Progenitor cell of endocrine pancreas (in vitro differentiated cells): ENCODE results near the gene E2F8. TPM values are rescaled to one million over a fixed set of nuclear protein-coding genes. Genes with fewer than 3 reads are reported as not detected.
A peak's percentile ranks its signal among the peaks of the same experiment; 100 is the strongest.
"Not testable (repeated sequence)": the region's sequence is repeated elsewhere in the genome, so short reads cannot be mapped to it uniquely, and the experiment has no call there.

Source experiments
- DNase-seq: peaks from one replicate; pipeline ENCODE4 v3.0.0; 2021; ENCODE audit warnings: low spot score; ENCODE audit not compliant: unreplicated experiment
- H3K27ac Mint-ChIP-seq: 2 replicates; pipeline ENCODE4 v1.8.0; 2021; ENCODE audit warnings: mild to moderate bottlenecking, moderate library complexity, mixed read lengths
- H3K27me3 Mint-ChIP-seq: 2 replicates; pipeline ENCODE4 v1.8.0; 2021; ENCODE audit warnings: mixed read lengths
- H3K36me3 Mint-ChIP-seq: 2 replicates; pipeline ENCODE4 v1.8.0; 2022; ENCODE audit warnings: mixed read lengths; ENCODE audit not compliant: insufficient read depth
- H3K4me1 Mint-ChIP-seq: 2 replicates; pipeline ENCODE4 v1.8.0; 2021; ENCODE audit warnings: low read depth, mixed read lengths
- H3K4me3 Mint-ChIP-seq: 2 replicates; pipeline ENCODE4 v1.8.0; 2021; ENCODE audit warnings: low read depth, mild to moderate bottlenecking, moderate library complexity, mixed read lengths
- H3K9me3 Mint-ChIP-seq: 2 replicates; pipeline ENCODE4 v1.8.0; 2021; ENCODE audit warnings: low read depth, mixed read lengths
- total RNA-seq: library from RNA; stranded (reverse); gene quantifications from 2 replicates; pipeline ENCODE4 v1.2.1, GENCODE V29; 2021
- TF ChIP-seq, protein P1 (sequence below): fragments of 200-600 bp; sonication (generic); IDR thresholded peaks from one replicate; pipeline ENCODE4 v1.5.0; 2021; ENCODE audit warnings: antibody characterized with exemption, mild to moderate bottlenecking; ENCODE audit not compliant: unreplicated experiment

E2F8 gene
- total RNA-seq, 1 donor from 2014 or later, result 9.2 TPM

- Mint-ChIP-seq H3K36me3 (no peaks in the 10 kb centered on the region), H3K4me1 (peaks cover 8% of the 10 kb centered on the region), H3K4me3 (no peak overlapping the region), H3K9me3 (peaks cover 5% of the 10 kb centered on the region), H3K27me3 (no peaks in the 10 kb centered on the region), H3K27ac (no peak overlapping the region)
- TF ChIP-seq, protein P1, sequence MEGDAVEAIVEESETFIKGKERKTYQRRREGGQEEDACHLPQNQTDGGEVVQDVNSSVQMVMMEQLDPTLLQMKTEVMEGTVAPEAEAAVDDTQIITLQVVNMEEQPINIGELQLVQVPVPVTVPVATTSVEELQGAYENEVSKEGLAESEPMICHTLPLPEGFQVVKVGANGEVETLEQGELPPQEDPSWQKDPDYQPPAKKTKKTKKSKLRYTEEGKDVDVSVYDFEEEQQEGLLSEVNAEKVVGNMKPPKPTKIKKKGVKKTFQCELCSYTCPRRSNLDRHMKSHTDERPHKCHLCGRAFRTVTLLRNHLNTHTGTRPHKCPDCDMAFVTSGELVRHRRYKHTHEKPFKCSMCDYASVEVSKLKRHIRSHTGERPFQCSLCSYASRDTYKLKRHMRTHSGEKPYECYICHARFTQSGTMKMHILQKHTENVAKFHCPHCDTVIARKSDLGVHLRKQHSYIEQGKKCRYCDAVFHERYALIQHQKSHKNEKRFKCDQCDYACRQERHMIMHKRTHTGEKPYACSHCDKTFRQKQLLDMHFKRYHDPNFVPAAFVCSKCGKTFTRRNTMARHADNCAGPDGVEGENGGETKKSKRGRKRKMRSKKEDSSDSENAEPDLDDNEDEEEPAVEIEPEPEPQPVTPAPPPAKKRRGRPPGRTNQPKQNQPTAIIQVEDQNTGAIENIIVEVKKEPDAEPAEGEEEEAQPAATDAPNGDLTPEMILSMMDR, result peak; percentile 93
- peak; percentile 56 for DNase-seq
These were observed 19.0 kb upstream of the E2F8 start for GRCh38 chr11:19259487-19260345.

DNA sequence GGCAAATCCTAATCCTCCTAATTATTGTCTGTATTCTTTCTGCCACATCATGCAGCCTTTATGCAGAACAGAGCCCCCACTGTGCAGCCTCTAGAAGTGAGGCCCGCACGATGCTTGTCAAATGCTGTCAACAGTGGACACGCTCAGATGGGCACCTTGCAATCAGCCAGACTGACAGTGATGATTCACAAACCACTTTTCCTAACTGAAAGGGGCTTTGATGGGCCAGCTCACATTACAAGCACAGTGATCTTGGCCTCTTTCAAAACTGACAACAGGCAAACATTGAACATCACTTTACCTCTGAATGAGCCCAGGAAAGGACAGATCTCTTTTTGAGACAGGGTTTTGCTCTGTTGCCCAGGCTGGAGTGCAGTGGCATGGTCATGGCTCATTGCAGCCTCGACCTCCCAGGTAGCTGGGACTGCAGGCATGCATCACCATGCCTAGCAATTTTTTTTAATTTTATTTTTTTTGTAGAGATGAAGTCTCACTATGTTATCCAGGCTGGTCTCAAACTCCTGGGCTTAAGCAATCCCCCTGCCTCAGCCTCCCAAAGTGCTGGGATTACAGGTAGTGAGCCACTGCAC, 18.0 kb upstream of the E2F8 start:
- TF ChIP-seq, protein P1, result no peak
- Mint-ChIP-seq H3K4me1 (peaks cover 8% of the 10 kb centered on the region), H3K4me3 (no peak overlapping the region), H3K27ac (no peak overlapping the region), H3K27me3 (peaks cover 5% of the 10 kb centered on the region), H3K9me3 (peaks cover 12% of the 10 kb centered on the region), H3K36me3 (no peaks in the 10 kb centered on the region)
- no peak for DNase-seq

DNA sequence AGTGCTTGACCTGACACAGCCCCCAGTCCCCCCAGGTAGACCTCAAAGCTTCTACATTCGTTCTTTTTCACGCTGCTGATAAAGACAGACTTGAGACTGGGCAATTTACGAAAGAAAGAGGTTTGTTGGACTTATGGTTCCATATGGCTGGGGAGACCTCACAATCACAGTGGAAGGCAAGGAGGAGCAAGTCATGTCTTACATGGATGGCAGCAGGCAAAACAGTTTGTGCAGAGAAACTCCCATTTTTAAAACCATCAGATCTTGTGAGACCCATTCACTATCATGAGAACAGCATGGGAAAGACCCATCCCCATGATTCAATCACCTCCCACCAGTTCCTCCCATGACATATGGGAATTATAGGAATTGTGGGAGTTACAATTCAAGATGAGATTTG, 13.7 kb upstream of the E2F8 start:
- not testable (repeated sequence) for H3K4me1 Mint-ChIP-seq, H3K4me3 Mint-ChIP-seq, H3K36me3 Mint-ChIP-seq, DNase-seq, H3K27me3 Mint-ChIP-seq, H3K27ac Mint-ChIP-seq
- H3K9me3 Mint-ChIP-seq, result peaks cover 24% of the 10 kb centered on the region

GRCh38 chr11:19253817-19254216, 13.1 kb upstream of the E2F8 start:
- TF ChIP-seq, protein P1, result no peak
- Mint-ChIP-seq H3K27ac (no peak overlapping the region), H3K36me3 (peaks cover 1% of the 10 kb centered on the region), H3K27me3 (peaks cover 5% of the 10 kb centered on the region), H3K4me3 (no peak overlapping the region), H3K9me3 (peaks cover 31% of the 10 kb centered on the region), H3K4me1 (no peaks in the 10 kb centered on the region)
- no peak for DNase-seq

GRCh38 chr11:19253153-19253745, 12.5 kb upstream of the E2F8 start:
- H3K4me3 Mint-ChIP-seq, result no peak overlapping the region
- DNase-seq, result no peak

More at GRCh38 chr11:19253153-19253745, 12.5 kb upstream of the E2F8 start:
- no peaks in the 10 kb centered on the region for H3K4me1 Mint-ChIP-seq
- peaks cover 3% of the 10 kb centered on the region for H3K36me3 Mint-ChIP-seq
- H3K9me3 Mint-ChIP-seq, result peaks cover 36% of the 10 kb centered on the region
- peaks cover 5% of the 10 kb centered on the region for H3K27me3 Mint-ChIP-seq
- TF ChIP-seq, protein P1, result no peak
- no peak overlapping the region for H3K27ac Mint-ChIP-seq
